HG03378 (cell line): ENCODE measurements around the gene WDR33.

Source experiments
- ATAC-seq: cut with Tn5 transposase; IDR thresholded peaks from one replicate; pipeline ENCODE4 v1.9.1; 2021; ENCODE audit warnings: mild to moderate bottlenecking, moderate library complexity; ENCODE audit not compliant: unreplicated experiment

The WDR33 gene

GRCh38 chr2:127658641-127659407 is 152.1 kb downstream of the WDR33 start:
- no peak for ATAC-seq

- no peak for ATAC-seq
These were observed 152.8 kb downstream of the WDR33 start for GRCh38 chr2:127658146-127658545.

- ATAC-seq = no peak
These were observed 153.8 kb downstream of the WDR33 start for GRCh38 chr2:127657232-127657595.

GRCh38 chr2:127656569-127657231 is 154.3 kb downstream of the WDR33 start:
- ATAC-seq = no peak

GRCh38 chr2:127655209-127656073 is 155.5 kb downstream of the WDR33 start:
- ATAC-seq = no peak

GRCh38 chr2:127654838-127655175 is 156.2 kb downstream of the WDR33 start:
- no peak for ATAC-seq

- ATAC-seq = no peak
These were observed 156.7 kb downstream of the WDR33 start for GRCh38 chr2:127654084-127654837.

GRCh38 chr2:127653421-127654083 is 157.4 kb downstream of the WDR33 start:
- ATAC-seq = no peak

GRCh38 chr2:127652786-127653357 is 158.1 kb downstream of the WDR33 start:
- ATAC-seq = no peak

- ATAC-seq = no peak
These were observed 158.9 kb downstream of the WDR33 start for GRCh38 chr2:127651971-127652550.

- no peak for ATAC-seq
These were observed 159.6 kb downstream of the WDR33 start for GRCh38 chr2:127651381-127651809.
